ENCODE data around the gene PNLDC1.
"Not testable (repeated sequence)": the region's sequence is repeated elsewhere in the genome, so short reads cannot be mapped to it uniquely, and the experiment has no call there.

PNLDC1 gene

GRCh38 chr6:159819932-159820640 is 20.0 kb downstream of the PNLDC1 start:
- no peak for DNase-seq (ENCODE audit: low spot score)

- DNase-seq (ENCODE audit: low spot score), result no peak
Observed at GRCh38 chr6:159821122-159821521, 21.0 kb downstream of the PNLDC1 start.

- no peak for DNase-seq (ENCODE audit: low spot score)
Observed at GRCh38 chr6:159821726-159822125, 21.6 kb downstream of the PNLDC1 start.

- DNase-seq (ENCODE audit: low spot score), result no peak
Observed at GRCh38 chr6:159823953-159824352, 23.9 kb downstream of the PNLDC1 start.

- DNase-seq (ENCODE audit: low spot score), result not testable (repeated sequence)
Observed at GRCh38 chr6:159824690-159825089, 24.6 kb downstream of the PNLDC1 start.

- DNase-seq (ENCODE audit: low spot score), result no peak
Observed at GRCh38 chr6:159826004-159826403, 25.9 kb downstream of the PNLDC1 start.

GRCh38 chr6:159826968-159827647 is 27.0 kb downstream of the PNLDC1 start:
- no peak for DNase-seq (ENCODE audit: low spot score)

- DNase-seq (ENCODE audit: low spot score), result no peak
Observed at GRCh38 chr6:159828074-159828473, 28.0 kb downstream of the PNLDC1 start.

- DNase-seq (ENCODE audit: low spot score), result no peak
Observed at GRCh38 chr6:159829526-159829925, 29.4 kb downstream of the PNLDC1 start.

GRCh38 chr6:159830501-159831372 is 30.7 kb downstream of the PNLDC1 start:
- no peak for DNase-seq (ENCODE audit: low spot score)

- no peak for DNase-seq (ENCODE audit: low spot score)
Observed at GRCh38 chr6:159831373-159831679, 31.2 kb downstream of the PNLDC1 start.

GRCh38 chr6:159832946-159833345 is 32.9 kb downstream of the PNLDC1 start:
- no peak for DNase-seq (ENCODE audit: low spot score)

- peak; percentile 79 for DNase-seq (ENCODE audit: low spot score)
Observed at GRCh38 chr6:159833556-159833955, 33.5 kb downstream of the PNLDC1 start.

GRCh38 chr6:159833997-159834603 is 34.0 kb downstream of the PNLDC1 start:
- DNase-seq (ENCODE audit: low spot score), result no peak

- DNase-seq (ENCODE audit: low spot score), result no peak
Observed at GRCh38 chr6:159836718-159837490, 36.8 kb downstream of the PNLDC1 start.

- DNase-seq (ENCODE audit: low spot score), result no peak
Observed at GRCh38 chr6:159837511-159837910, 37.4 kb downstream of the PNLDC1 start.

- no peak for DNase-seq (ENCODE audit: low spot score)
Observed at GRCh38 chr6:159838020-159838744, 38.1 kb downstream of the PNLDC1 start.

GRCh38 chr6:159842035-159842434 is 42.0 kb downstream of the PNLDC1 start:
- DNase-seq (ENCODE audit: low spot score), result no peak

GRCh38 chr6:159844737-159845645 is 44.9 kb downstream of the PNLDC1 start:
- DNase-seq (ENCODE audit: low spot score), result no peak

- not testable (repeated sequence) for DNase-seq (ENCODE audit: low spot score)
Observed at GRCh38 chr6:159848552-159848951, 48.5 kb downstream of the PNLDC1 start.
